Stimulated activated CD8-positive, alpha-beta memory T cell treated with anti-CD3 and anti-CD28 coated beads, Interleukin-7, amount 100 ng/mL, for 4 hours (primary cell): Measurements from ENCODE around the gene RASIP1.
A peak's percentile ranks its signal among the peaks of the same experiment; 100 is the strongest.

Experiments used
- DNase-seq, 2 donors: peaks; one replicate each; pipeline ENCODE4 v3.0.0-alpha.2; 2020; ENCODE audit warnings: low read depth in 2 of 2

RASIP1 gene

GRCh38 chr19:48674921-48675824 lies 65.2 kb downstream of the RASIP1 start:
- DNase-seq = peak; percentile 42 to 60

DNA sequence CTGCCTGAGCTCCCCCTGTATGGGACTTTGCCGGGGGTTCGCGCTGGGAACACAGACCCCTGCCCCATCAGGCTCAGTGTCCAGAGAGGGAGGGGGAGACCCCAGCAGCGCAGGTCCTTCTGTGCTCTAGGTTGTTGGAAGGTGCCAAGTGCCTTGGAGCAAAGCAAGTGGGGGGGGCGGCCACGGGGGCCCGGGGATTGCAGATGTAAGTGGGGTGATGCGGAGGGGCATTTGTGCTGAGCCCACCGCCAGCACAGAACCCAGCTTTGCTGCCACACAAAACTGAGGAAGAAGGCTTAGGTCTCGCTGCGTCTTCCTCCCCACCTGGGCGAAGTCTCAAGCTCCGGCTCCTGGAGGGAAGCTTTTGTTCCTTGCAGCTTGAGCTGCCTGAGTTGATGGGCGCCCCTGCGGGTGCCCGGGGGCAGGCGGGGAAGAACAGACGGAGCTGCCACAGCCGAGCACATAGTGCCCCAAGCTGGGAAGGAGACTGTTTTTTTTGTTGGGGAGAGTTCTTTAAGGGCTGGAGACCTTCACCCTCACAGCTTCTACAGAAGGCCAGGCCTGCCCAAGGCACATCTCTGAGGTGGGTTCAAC lies 66.1 kb downstream of the RASIP1 start:
- DNase-seq = no peak

DNA sequence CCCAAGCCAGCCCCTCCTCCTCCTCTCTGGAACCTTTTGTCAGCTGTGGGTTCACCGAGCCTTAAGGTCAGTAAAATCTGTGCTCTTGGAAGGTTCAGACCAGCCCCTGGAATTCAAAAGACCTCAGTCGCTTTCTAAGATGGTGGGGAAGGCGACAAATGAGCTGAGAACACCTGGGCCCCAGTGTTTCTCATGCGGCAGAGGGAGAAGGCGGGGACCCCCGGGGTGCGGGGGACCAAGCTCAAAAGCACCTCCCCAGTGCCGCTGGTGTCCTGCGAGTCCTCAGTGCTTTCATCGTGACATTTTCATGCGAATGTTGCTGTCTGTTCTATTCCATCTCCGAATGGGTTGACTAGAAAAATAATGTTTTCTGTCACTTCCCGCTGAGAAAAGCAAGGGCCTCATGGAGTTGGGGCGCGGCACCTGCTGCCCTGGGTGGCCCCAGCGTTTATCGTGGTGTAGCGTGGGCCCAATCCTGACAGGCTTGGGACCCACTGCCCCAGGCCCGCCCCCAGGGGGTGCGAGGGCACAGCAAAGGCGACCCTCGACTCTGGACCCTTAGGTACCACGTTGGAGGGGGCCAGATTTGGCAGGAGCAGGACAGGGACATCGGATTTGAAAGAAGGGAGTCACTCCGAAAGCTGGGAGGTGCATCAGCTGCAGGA lies 66.8 kb downstream of the RASIP1 start:
- DNase-seq = no peak

DNA sequence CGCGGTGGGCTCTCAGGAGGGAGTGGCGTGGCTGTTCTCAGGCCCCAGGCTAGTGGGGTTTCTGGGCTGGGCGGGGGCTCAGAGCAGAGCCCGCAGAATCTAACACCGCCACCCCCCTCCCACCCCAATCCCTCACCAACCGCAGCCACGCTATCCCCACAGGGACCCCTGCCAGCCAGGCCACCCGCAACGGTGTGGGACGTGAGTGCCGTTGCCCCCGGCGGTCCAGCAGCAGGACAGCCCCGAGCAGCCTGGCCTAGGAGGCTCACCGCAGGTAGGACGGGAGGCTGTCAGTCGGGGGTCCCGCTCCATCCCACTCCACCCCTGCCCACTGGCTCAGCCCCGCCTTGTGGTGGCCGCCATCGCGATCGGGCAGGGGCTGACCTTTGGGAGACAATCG lies 67.4 kb downstream of the RASIP1 start, which contains the start of gene NTN5:
Gene NTN5 (minus strand): TSS at position 24 of the 400 bp plus-strand sequence. CDS start 2,031 bp downstream, outside the sequence.
- no peak for DNase-seq

- no peak for DNase-seq
Observed at GRCh38 chr19:48671446-48671995, 68.9 kb downstream of the RASIP1 start.

- DNase-seq = no peak
Observed at GRCh38 chr19:48670699-48671445, 69.5 kb downstream of the RASIP1 start.
